Gastrocnemius medialis (tissue), 4 donors: Measurements from ENCODE around the gene AP2B1.

ENCODE experiments used
- POLR2A ChIP-seq, 2 donors: fragments of 450-650 bp; IDR thresholded peaks; one replicate each; pipeline ENCODE4 v1.6.1; 2017; ENCODE audit warnings: antibody characterized with exemption in 2 of 2, mild to moderate bottlenecking in 2 of 2, moderate library complexity in 2 of 2
- TF ChIP-seq, protein P1 (sequence below), 5 experiments: fragments of 450-650 bp in 3 of 5; fragments of 200-600 bp in 2 of 5; sonication (generic) in 2 of 5; IDR thresholded peaks in 4 of 5; conservative IDR thresholded peaks in 1 of 5; 1 replicate in 4 of 5; 2 replicates in 1 of 5; pipeline ENCODE4 v1.5.1; 2016 to 2019; ENCODE audit warnings: antibody characterized with exemption in 5 of 5, mild to moderate bottlenecking in 3 of 5, moderate library complexity in 3 of 5

DNA sequence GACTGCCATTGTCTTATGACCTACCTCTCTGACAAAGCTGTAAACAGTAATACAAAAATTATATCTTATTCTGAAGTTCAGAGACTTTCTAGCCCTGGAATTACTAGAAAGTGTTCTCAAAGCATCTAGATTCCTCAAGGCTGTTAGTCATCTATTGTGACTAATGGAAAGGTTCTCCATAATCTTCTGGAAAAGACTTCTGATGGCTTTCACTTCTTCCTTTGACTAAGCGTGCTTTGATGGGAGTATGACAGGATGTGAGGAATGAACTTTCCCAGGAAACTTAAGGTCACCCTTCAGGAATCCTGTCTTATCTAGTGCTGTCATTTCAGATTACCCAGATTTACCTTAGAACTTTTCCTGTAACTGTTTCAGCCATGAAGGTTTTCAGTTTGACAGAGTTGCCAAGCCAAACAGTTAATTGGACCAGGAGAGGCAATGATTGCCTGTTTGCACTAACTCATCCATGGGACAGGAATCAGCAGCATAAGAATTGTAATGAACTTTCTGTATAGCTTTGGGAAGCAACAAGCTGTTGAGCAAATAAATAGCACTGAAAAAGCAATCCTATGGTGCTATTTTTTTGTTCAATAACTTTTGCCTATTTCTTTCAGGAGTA, 43.5 kb downstream of the AP2B1 start:
- TF ChIP-seq, protein P1, sequence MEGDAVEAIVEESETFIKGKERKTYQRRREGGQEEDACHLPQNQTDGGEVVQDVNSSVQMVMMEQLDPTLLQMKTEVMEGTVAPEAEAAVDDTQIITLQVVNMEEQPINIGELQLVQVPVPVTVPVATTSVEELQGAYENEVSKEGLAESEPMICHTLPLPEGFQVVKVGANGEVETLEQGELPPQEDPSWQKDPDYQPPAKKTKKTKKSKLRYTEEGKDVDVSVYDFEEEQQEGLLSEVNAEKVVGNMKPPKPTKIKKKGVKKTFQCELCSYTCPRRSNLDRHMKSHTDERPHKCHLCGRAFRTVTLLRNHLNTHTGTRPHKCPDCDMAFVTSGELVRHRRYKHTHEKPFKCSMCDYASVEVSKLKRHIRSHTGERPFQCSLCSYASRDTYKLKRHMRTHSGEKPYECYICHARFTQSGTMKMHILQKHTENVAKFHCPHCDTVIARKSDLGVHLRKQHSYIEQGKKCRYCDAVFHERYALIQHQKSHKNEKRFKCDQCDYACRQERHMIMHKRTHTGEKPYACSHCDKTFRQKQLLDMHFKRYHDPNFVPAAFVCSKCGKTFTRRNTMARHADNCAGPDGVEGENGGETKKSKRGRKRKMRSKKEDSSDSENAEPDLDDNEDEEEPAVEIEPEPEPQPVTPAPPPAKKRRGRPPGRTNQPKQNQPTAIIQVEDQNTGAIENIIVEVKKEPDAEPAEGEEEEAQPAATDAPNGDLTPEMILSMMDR (IDR thresholded peaks at IDR 0.05 in 4 of 5, conservative IDR thresholded peaks at IDR 0.05 in 1 of 5), result no peak
- TF ChIP-seq POLR2A (IDR thresholded peaks at IDR 0.05), result no peak
